22Rv1 (cell line): ENCODE results near the gene SUCLG2.

Experiments
- CTCF ChIP-seq: fragments of 450-650 bp; IDR thresholded peaks from 2 replicates; pipeline ENCODE4 v1.5.1; 2017; ENCODE audit warnings: mild to moderate bottlenecking
- ZFX ChIP-seq: fragments of 450-650 bp; IDR thresholded peaks from 2 replicates; pipeline ENCODE4 v1.6.1; 2017; ENCODE audit warnings: antibody characterized with exemption, borderline replicate concordance

GRCh38 chr3:67564008-67564407, 90.4 kb downstream of the SUCLG2 start:
- TF ChIP-seq CTCF (no peak), ZFX (no peak)
